Astrocyte of the spinal cord (primary cell): Measurements from ENCODE around the gene TOX2.

Source experiments
- DNase-seq: peaks from one replicate; pipeline ENCODE4 v3.0.0; 2011; ENCODE audit warnings: low read depth, low spot score
- H3K4me3 ChIP-seq: 2 replicates; pipeline ENCODE4 v1.5.1; 2011; ENCODE audit warnings: low read depth, mild to moderate bottlenecking, low read length, moderate library complexity
- in situ Hi-C: cut with HindIII; loops from 2 replicates; pipeline ENCODE4 v1.10.0; 2017; ENCODE audit warnings: low sequenced_read_pairs
- TF ChIP-seq, protein P1 (sequence below): IDR thresholded peaks from 2 replicates; pipeline ENCODE4 v1.5.1; 2012; ENCODE audit warnings: low read depth, mild to moderate bottlenecking, low read length, inconsistent platforms

TOX2 gene

DNA sequence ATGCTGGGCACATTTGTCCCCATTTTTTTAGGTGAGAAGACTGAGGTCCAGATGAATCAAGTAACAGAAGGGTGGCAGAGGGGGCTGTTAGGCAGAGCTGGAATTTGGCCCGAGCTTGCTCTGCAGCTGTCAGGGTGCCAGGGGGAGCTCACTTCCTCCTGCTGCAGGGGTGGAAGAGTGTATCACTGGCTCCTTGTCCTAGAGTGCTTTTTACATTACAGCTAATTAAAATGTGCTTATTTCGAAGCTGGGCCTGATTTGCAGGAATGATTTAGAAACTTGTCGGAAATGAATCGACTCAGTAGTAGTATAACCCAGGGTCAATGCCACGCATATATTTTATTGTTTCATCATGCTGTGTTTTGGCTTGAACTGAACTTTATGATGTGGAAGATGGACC is 11.1 kb downstream of the TOX2 start:
- TF ChIP-seq, protein P1, sequence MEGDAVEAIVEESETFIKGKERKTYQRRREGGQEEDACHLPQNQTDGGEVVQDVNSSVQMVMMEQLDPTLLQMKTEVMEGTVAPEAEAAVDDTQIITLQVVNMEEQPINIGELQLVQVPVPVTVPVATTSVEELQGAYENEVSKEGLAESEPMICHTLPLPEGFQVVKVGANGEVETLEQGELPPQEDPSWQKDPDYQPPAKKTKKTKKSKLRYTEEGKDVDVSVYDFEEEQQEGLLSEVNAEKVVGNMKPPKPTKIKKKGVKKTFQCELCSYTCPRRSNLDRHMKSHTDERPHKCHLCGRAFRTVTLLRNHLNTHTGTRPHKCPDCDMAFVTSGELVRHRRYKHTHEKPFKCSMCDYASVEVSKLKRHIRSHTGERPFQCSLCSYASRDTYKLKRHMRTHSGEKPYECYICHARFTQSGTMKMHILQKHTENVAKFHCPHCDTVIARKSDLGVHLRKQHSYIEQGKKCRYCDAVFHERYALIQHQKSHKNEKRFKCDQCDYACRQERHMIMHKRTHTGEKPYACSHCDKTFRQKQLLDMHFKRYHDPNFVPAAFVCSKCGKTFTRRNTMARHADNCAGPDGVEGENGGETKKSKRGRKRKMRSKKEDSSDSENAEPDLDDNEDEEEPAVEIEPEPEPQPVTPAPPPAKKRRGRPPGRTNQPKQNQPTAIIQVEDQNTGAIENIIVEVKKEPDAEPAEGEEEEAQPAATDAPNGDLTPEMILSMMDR = no peak
- in situ Hi-C loops = no loop called here
- DNase-seq = no peak
- H3K4me3 ChIP-seq = no peak overlapping the region

DNA sequence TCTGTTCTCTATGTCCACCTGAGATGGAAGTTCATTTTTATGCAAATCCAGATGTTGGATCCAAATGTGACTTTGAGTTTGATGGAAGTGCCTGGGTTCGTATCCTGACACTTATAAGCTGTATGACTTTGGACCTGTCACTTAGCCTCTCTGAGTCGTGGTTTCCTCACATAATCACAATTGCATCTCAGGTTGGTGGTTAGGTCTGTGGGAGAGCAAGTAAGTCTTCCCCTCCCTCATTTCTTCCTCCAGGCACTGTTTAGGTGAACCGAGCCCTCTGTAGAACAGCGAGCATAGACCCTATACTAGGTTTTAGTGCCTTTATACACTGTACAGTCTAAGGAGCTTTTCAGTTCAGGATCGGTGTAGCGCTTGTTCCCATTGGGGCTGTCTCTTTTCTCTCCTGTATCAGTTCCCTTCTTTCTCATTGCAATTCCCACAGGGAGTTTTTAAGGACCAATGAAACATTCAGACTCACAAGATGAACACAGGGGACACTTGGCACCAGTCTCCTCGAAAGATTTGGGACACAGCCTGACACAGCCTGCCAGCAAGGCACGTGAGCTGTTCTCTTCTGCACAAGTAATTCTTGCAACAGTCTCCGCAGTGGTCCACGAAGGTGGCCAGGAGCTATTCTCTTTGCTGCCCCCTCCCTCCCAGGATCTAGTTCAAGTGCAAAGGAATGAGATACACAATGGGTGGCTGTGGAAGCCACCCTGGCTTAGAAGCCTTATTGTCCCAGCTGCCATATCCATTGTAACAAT is 11.8 kb downstream of the TOX2 start:
- DNase-seq = no peak
- in situ Hi-C loops = no loop called here
- no peak overlapping the region for H3K4me3 ChIP-seq
- TF ChIP-seq, protein P1 = no peak

DNA sequence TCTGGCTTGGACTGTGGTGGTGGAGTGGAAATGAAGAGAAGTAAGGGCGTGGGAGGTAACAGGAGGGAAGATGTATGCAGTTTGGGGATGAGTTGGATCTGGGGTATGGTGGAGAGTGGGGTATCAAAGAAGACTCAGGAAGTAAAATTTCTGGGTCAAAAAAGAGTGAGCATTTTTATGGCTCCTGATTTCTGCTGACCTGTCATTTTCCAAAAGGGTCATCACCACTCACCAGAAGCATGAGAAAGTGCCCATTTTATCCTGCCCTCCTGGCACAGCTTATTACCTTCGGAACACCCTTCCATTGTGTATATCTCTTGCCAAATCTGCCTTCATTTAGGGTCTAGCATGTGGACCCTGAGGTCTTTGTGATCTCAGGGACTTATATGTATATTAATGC is 17.3 kb downstream of the TOX2 start:
- no peak for DNase-seq
- in situ Hi-C loops = no loop called here
- TF ChIP-seq, protein P1 = no peak
- no peak overlapping the region for H3K4me3 ChIP-seq

DNA sequence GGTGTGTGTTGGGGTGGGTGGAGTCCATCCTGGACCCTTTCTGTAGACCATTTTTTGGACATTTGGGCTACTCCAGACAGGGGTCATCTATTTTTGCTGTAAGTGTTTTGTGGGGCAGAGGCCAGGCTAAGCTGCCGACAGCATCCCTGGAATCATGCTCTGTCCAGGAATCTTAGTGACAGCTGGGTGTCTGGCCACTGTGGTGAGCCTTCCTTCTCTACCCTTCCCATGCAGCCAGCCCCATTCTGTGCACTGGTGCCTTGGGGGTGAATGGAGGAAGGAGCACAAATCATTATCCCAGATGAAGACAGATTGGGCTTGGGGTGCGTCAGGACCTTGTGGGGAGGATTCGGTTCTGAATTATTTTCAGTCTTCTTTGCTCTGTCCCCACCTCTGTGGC is 20.2 kb downstream of the TOX2 start:
- H3K4me3 ChIP-seq = no peak overlapping the region
- TF ChIP-seq, protein P1 = no peak
- in situ Hi-C loops = no loop called here
- no peak for DNase-seq

DNA sequence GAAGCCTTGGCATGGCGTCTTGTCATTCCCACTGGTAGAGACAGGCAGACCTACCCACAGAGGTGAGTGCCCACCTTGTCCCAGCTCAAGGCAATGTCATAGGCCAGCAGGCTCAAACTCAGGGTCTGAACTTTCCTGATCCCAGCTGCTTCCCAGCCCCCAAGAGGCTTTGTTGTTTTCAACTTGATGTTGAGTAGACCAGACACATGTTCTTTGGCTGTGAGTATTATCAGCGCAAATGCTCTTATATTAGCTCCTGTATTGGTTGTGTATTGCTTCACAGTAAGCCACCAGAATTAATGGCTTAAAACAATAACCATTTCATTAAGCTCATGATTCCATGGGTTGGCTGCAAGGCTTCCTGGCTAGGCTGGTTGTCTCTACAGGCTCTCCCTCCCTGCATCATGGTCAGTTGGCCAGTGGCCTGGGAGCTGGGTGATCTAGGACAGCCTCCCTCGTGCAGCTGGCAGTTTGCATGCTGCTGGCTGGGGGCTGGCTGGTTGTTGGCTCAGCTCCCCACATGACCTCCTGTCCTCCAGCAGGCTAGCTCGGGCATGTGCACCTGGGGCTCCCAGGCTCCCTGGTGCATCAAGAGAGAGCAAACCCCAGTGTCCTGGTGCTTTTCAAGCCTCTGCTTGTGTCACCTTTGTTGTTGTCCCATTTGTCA is 21.6 kb downstream of the TOX2 start:
- in situ Hi-C loops = no loop called here
- H3K4me3 ChIP-seq = no peak overlapping the region
- DNase-seq = no peak
- TF ChIP-seq, protein P1 = no peak

DNA sequence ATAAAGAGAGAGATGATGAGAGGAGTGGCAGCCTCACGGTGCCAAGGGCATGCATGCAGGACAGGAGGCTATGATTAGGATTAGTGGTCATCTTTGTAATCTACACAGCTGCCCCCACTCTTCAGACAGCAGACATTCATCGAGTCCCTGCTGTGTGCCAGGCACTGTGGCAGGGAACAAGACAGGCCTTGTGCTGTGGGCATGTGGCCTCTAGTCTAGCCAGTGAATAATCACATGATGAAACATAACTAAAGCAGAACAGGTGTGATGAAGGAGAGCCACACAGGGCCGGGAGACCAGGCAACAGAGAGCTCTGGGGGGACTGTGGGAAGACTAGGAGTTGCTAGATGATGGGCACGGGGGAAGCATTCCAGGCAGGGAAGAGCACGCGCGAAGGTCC is 22.2 kb downstream of the TOX2 start:
- no peak overlapping the region for H3K4me3 ChIP-seq
- in situ Hi-C loops = no loop called here
- DNase-seq = no peak
- TF ChIP-seq, protein P1 = no peak
